GM19324 (cell line): Measurements from ENCODE around the gene TDRD3.

Experiments used
- ATAC-seq: cut with Tn5 transposase; IDR thresholded peaks from one replicate; pipeline ENCODE4 v1.9.1; 2021; ENCODE audit warnings: mild to moderate bottlenecking, moderate library complexity; ENCODE audit not compliant: unreplicated experiment, low FRiP score

Gene TDRD3

DNA sequence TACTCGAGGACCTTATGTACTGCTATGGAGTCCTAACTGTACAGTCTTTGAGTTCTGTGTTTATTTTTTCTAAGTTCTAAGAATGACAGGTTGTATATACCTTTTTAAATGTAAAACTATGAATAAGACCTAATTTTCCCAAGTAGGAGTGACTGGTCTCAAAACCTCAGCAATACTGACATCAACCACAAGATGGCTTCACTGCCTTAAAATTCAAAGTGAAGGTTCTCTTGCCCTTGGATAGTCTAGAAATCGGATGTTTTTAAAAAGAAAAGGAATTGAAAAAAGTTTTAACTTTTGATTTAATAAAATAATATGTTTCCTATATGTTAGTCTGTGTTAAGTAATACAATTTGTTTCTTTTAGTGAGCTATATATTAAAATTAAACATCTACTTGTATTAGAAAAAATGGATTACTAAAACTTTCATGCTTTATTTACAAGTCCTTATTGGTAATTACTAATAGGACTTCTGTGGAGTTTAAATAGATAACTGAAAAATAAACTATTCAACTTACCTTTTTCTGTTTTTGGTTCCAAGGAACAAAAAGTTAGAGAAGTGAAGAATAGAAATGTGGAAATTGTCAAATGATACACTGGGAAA lies 52.0 kb downstream of the TDRD3 start:
- ATAC-seq, result no peak

DNA sequence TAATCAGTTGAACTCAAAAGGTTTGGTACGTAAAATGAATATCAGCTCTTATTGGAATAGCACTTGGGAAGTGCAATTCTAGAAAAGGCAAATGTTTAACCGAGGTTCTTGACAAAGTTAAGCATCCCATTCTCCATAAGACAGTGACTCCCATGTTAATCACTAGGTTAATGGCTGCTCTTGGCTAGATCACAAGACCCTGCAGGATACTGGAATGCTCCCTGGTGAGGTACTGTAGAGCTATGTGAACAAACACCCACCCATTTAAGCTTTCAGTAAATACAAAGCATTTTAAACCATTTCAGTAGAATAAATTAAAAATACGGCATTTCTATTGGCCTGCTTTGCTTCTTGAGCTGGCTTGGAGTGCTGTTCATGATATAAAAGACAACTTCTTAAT lies 56.5 kb downstream of the TDRD3 start:
- no peak for ATAC-seq

DNA sequence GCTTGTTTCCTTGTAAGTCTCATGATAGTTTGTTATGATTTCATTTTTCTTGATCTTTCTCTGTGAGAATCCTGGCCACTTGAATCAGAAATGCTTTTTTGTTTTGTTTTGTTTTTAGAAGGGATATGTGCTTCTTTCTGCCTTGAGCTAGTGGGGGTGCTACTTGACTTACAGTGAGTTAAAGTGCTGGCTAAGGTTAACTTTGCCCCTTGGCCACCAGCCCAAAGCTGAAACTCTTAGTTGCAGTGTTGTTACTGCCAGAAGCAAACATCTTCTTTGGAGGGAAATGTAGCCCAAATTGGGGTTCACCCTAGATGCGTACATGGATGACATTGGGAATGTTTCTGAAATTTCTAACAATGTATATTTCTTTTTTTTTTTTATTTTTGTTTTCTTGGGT lies 57.4 kb downstream of the TDRD3 start:
- ATAC-seq, result no peak

DNA sequence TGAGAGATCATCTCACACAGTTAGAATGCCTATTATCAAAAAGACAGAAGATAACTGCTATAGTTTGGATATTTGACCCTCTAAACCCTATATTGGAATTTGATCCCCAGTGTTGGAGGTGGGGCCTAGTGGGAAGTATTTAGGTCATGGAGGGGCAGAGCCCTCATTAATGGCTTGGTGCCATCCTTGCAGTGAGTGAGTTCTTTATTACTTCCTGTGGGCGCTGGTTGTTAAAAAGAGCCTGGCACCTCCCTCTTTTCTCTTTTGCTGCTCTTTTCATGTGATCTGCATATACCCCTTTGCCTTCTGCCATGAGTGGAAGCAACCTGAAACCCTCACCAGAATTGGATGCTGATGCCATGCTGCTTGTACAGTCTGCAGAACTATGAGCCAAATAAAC lies 66.8 kb downstream of the TDRD3 start:
- ATAC-seq, result no peak

DNA sequence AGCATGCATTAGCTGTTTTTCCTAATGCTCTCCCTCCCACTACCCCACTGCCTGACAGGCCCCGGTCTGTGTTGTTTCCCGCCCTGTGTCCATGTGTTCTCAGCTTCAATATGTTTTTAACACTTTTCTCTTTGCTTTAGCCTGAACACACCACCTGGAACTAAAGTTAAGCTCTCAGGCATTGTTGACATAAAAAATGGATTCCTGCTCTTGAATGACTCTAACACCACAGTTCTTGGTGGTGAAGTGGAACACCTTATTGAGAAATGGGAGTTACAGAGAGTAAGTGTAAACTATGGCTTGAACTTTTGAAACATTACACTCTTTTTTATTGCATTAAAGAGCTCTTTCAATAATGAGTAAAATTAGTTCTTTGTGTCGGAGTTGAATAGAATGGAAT lies 70.1 kb downstream of the TDRD3 start:
- no peak for ATAC-seq

DNA sequence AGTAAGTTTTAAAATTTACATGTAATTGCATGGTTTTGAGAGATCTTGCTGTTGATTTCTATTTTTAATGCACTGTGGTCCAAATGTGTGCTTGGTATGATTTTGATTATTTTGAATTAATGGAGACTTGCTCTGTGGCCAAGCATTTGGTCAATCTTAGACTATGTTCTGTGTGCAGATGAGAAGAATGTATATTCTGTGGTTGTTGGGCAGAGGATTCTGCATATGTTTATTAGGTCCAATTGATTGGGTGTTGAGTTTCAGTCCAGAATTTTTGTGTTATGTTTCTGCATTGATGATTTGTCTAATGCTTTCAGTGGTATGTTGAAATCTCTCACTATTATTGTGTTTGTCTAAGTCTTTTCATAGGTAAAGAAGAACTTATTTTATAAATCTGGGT lies 82.3 kb downstream of the TDRD3 start:
- no peak for ATAC-seq

DNA sequence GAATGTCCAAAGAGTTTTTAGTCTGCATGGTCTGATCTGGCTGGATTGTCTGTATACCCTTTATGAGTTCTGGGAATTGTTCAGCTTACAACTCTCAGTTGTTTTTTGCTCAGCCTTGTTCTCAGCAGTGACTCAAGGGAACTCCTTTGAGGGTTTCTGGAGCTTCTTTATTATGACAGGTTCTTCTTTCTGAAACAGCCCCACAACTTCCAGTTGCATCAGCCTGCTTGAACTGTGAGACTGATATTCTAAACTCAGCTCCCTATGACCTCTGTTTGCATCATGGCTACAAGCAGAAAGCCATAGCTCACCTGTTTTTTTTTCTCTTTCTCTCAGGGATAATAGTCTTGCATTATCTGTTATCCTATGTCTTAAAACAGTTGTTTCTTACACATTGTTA lies 85.0 kb downstream of the TDRD3 start:
- ATAC-seq, result no peak

DNA sequence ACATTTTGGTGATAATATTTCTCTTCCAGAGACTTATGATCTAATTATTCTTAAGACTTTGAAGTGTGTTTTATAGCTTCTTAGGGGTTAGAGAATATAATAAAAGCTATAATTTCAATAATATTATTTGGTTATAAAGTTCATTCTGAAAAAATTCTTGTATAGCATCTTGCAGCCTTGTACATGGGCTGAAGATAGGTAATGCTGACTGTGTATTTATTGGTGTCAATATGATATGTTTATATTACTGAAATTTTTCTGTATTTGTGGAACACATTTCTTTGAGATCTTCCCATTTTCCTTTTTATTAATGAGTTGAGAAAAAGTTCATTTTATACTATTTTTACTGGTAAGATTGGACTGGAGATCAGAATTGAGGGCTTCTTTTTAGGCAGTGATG lies 87.8 kb downstream of the TDRD3 start:
- ATAC-seq, result no peak

DNA sequence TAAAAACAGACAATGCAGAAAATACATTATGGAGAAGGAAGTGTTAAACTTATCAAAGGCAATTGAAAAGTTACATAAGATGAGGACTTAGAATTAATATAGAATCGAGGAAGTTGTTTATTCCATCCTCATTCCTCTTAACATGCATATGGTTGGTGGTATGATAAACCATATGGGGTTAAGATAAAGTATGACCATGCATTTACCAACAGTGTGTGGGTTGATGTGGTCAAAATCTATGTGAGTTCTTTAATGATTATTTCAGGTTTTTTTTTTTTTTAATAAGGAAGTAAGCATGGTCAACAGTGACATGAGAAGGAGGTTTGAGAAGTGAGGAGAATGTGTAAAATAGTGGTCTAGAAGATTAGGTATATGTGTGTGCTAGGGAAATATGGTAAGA lies 94.5 kb downstream of the TDRD3 start:
- no peak for ATAC-seq

DNA sequence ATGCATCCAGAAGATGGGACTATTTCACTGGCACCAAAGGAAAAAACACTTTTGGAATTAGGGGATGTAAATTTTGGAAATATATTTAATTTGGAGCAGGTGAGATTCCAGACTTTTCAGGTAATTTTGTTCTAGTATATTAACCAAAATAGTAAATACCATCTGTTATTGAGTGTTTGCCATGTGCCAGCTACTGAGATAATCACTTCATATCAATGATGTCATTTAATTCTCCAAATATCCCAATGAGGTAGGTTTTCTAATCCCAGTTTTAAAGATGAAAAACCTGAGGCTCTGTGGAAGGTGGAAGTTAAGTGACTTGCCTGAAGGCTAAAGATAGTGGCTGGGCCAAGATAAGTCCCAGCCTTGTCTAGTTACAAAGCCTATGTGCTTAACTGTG lies 95.2 kb downstream of the TDRD3 start:
- no peak for ATAC-seq

DNA sequence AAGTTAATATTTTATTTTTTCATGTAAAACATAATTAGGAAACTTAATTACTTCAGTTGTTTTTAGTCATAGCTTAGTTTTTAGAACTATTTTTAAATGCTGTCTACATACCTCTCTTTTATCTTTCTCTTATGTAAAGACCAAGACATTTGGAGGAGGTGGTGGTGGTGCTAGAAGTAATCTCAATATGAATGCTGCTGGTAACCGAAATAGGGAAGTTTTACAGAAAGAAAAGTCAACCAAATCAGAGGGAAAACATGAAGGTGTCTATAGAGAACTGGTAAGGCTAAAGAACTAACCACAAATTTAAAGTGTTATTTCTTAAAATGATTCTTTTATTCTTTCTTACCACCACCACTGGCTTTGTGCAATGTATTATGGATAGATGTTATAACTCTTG lies 97.3 kb downstream of the TDRD3 start:
- ATAC-seq, result no peak

DNA sequence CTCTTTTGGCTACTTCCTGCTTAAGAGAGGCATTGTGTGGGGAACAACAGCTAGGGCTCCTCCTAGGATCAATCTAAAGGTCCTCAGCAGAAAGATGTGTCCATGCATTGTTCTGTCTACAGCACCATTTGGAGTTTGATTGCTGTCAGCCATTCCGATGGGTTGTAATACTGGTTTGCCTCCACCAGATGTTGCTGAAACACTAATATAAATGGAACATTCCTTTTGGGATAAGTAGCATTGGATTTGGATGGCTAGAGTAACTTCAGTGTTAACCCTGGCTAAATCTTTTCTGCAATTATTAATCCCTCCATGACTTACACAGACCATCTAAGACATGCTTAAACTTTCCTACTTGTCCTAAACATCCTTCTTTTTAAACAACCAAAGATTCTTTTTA lies 104.2 kb downstream of the TDRD3 start:
- no peak for ATAC-seq

DNA sequence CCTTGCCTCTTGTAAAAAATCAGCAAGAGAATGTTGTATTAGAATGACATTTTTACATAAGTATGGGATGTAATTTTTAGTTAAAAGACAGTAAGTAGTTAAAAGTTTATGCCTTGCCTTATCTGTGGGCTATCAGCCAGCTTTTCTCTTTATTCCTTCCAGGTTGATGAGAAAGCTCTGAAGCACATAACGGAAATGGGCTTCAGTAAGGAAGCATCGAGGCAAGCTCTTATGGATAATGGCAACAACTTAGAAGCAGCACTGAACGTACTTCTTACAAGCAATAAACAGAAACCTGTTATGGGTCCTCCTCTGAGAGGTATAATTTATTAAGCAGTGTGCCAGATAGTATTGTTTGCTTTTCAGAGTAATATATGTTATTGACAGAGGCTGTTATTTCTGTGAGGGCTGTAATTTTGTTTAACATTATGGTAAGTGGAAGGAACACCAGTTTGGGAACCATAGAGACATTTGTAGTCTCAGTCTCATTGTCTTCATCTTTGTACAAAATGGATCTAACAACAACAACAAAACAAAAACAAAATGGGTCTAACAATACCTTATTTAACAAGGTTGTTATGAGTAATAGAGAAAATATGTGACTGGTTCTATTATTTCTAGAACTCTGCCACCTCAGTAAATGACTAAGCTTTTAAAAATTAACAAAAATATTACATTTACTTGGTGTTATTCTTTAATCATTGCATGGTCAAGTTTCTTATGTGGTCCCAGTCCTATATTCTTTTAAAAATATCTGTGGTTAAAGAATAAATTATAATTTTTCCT lies 112.8 kb downstream of the TDRD3 start:
- no peak for ATAC-seq

DNA sequence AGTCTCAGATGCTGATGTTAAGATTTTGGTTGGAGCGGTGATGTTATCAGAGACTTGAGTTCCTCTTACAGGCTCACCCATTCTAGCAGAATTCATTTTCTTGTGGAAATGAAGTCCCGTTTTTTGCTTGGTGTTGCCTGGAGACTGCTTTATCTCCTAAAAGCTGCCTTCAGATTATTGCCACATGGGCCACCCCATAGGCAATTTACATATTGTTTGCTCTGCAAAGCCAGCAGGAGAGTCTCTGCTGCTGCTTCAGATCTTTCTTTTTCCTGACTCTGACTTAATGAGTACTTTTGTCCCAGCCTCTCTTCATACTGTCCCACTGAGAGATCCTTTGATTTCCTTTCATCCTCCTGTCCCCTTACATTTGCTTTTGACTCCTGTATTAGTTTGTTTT lies 114.6 kb downstream of the TDRD3 start:
- ATAC-seq, result no peak

DNA sequence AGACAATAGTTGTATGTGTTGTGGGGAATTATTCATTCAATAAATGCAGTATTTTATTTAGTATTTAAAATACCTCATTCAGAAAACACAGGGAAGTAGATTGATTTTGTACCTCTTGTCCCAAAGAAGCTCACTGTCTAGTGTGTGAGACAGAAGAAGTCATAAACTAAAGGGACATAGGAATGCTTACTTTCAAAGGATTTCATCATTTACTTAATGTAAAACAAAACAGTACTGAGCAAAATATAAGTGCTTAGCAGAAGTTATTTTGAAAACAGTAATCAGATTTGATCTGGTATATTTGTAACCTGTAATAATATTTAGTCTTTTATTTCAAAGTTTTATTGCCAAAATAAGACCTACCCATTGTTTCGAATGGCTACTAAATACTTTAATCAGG lies 117.9 kb downstream of the TDRD3 start:
- ATAC-seq, result no peak

DNA sequence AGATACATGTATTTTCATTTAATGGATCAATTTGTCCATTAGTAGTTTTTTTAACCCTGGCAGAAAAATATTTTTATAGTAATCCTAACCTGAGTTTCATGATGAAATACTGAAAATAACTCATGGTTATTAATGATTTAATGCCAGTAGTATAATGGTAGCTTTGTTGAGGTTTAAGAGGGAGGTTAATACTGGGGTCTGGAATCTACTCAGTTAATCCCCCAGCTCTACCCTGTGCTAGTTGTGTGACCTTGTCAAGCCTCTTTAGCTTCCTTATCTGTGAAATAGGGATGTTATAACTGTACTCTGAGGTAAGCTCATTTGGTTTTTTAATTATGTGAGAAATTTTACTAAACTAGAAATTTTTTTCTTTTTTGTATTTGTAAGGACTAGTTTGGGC lies 122.5 kb downstream of the TDRD3 start:
- no peak for ATAC-seq

DNA sequence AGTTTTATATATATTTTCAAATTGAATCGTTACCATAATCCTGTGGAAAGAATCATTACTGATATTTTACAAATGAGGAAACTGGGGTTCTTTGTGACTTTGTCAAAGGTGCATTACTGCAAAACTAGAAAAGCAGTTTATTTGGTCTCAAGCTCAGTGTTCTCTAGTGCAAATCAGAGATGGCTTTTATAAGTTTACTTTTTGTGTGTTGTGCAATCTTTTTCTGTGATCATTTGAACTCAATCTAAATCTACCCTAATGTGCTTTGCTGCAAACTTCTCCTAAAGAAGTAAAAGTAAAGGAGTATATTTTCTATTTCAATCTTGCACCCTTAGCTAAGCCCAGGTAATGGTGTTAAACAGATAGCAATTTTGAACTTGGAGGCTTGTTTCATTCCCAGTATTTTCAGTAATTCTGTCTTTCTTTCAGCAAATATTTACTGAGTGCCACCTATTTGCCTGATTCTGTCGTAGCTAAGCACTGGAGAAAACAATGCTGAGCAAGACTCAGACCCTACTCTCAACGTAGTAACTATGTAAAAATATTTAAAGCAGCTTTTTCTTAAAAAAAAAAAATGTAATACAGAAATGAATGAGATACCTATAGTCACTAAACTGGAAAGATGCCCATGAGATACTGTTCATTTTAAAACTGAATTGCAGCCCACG lies 124.0 kb downstream of the TDRD3 start:
- no peak for ATAC-seq

DNA sequence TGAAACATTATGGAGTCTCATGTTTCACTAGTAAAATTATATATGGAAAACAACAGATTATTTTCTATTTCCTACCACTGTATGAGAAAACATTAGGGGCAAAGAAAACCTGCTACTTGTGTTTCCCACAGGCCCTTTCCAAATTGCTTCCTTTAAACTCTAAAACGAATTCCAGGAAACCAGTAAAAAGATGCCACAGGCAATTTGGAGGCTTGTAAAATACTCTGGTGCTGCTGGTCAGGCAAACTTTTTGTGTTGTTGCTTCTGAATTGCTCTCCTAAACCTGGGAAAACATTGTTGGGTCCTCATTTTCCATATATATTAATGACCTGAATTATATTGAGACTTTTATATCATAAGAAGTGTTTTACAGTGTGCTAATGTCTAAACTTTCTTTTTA lies 141.5 kb downstream of the TDRD3 start:
- no peak for ATAC-seq

DNA sequence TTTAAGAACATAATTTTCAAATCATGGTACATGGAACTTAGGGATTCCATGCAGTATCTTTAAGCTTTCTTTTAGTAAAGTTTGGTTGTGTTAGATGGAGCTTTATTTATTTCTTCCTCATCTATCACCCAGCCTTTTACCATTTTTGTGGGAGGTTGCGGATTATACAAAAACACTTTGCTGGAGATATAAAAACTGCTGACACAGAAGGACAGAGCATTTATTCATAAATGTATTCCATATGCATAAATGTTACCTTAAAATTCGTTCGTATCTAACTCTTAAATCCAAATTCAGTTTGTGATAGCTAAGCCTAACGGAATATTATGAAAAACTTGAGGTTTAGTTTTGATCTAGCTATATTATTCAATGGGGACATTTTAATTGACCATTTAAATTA lies 143.3 kb downstream of the TDRD3 start:
- no peak for ATAC-seq

DNA sequence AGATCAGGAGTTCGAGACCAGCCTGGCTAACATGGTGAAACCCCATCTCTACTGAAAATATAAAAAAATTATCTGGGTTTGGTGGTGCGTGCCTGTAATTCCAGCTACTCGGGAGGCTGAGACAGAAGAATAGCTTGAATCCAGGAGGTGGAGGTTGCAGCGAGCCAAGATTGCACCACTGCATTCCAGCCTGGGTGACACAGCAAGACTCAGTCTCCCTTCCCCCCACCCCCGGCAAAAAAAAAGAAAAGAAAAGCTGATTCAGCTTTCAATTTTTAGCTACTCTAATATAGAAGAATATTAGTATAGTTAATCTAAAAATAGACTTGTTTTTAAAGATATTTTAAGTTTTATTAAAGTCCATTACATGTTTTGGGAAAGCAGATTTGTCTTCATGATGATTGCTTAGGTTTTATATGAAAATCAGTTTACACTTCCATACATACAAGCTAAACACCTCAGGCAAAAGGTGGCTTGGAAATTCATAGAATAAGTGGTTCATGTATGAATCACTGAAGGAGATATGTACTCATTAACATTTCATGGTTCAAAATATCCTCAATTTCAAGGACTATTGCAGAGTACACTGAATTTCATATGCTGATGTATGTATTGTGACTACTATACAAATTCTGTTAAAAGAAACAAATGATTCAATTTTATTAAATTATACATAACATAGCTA lies 165.2 kb downstream of the TDRD3 start:
- no peak for ATAC-seq

DNA sequence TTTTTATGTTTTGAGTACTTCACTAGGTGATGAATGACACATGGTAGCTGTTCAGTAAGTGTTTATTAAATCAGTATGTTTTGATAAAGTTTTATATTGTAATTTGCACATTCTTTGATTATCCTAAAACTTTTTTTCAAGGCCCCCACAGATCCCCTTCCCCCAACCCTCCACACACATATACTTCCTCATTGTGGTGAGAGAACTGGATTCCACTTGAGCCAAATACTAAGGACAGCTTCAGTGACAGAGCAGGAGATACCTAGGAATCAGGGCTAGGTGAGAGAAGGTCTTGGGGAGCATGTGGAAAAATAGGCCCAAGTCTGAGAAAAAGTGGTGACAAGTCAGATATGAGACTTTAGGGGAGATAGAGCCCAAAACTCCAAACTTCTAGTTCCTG lies 174.6 kb downstream of the TDRD3 start:
- no peak for ATAC-seq
